Peyer's patch (tissue), 4 donors: ENCODE measurements around the gene SETD2. TPM values are rescaled to one million over a fixed set of nuclear protein-coding genes. Genes with fewer than 3 reads are reported as not detected.
A peak's percentile ranks its signal among the peaks of the same experiment; 100 is the strongest.
"Not testable (repeated sequence)": the region's sequence is repeated elsewhere in the genome, so short reads cannot be mapped to it uniquely, and the experiment has no call there.

Source experiments
- DNase-seq, 3 donors: peaks; one replicate each; pipeline ENCODE4 v3.0.0-alpha.2; 2017 to 2019
- H3K27ac ChIP-seq, 4 donors: fragments of 200-600 bp; sonication (generic); one replicate each; pipeline ENCODE4 v1.5.1; 2016 to 2019
- H3K27me3 ChIP-seq, 2 donors: fragments of 200-600 bp; sonication (generic); one replicate each; pipeline ENCODE4 v1.5.1; 2019
- H3K36me3 ChIP-seq, 3 donors: fragments of 200-600 bp; sonication (generic); one replicate each; pipeline ENCODE4 v1.5.1; 2016 to 2019
- H3K4me1 ChIP-seq, 4 donors: fragments of 200-600 bp; sonication (generic); one replicate each; pipeline ENCODE4 v1.5.1; 2016 to 2019
- H3K4me3 ChIP-seq, 4 donors: fragments of 200-600 bp; sonication (generic); 1 replicate in 3 of 4; 2 replicates in 1 of 4; pipeline ENCODE4 v1.5.1; 2016 to 2019; ENCODE audit warnings: mild to moderate bottlenecking in 1 of 4
- H3K9me3 ChIP-seq, 4 donors: fragments of 200-600 bp; sonication (generic); one replicate each; pipeline ENCODE4 v1.5.1; 2016 to 2019; ENCODE audit warnings: mild to moderate bottlenecking in 1 of 4
- CTCF ChIP-seq, 6 experiments: fragments of 450-650 bp in 4 of 6; fragments of 200-600 bp in 2 of 6; sonication (generic) in 1 of 6; IDR thresholded peaks; one replicate each; pipeline ENCODE4 v1.5.1; 2017 to 2019; ENCODE audit warnings: antibody characterized with exemption in 6 of 6, mild to moderate bottlenecking in 3 of 6, moderate library complexity in 1 of 6
- POLR2A ChIP-seq, 2 donors: fragments of 450-650 bp; IDR thresholded peaks; one replicate each; pipeline ENCODE4 v1.5.1; 2017; ENCODE audit warnings: antibody characterized with exemption in 2 of 2, mild to moderate bottlenecking in 2 of 2, moderate library complexity in 2 of 2
- total RNA-seq, 4 donors: library from RNA; depleted of rRNA; stranded (reverse); fragments of >200 nt; gene quantifications; one replicate each; pipeline ENCODE4 v1.1.0, GENCODE V29; 2016

SETD2 gene
- total RNA-seq, 4 donors from 2014 or later: 75.8 to 173 (median 82.2) TPM

GRCh38 chr3:47035645-47036044, 128.3 kb downstream of the SETD2 start:
- DNase-seq: no peak

GRCh38 chr3:47034868-47035489, 128.9 kb downstream of the SETD2 start:
- no peaks in the 10 kb centered on the region for H3K9me3 ChIP-seq
- H3K27ac ChIP-seq: peak overlapping the region in 1 of 4 donors; percentile 10
- DNase-seq: no peak
- TF ChIP-seq POLR2A (IDR thresholded peaks at IDR 0.05) (no peak), CTCF (IDR thresholded peaks at IDR 0.05) (no peak)
- H3K4me3 ChIP-seq: no peak overlapping the region
- peaks cover 0 to 6% (median 0%) of the 10 kb centered on the region in 4 donors for H3K4me1 ChIP-seq
- H3K27me3 ChIP-seq: no peaks in the 10 kb centered on the region
- H3K36me3 ChIP-seq: peaks cover 0 to 47% (median 0%) of the 10 kb centered on the region in 3 donors

More at GRCh38 chr3:47035645-47036044, 128.3 kb downstream of the SETD2 start:
- Histone ChIP-seq H3K4me1 (peaks cover 0 to 6% (median 0%) of the 10 kb centered on the region in 4 donors), H3K4me3 (no peak overlapping the region), H3K27ac (peak overlapping the region in 1 of 4 donors; percentile 10), H3K9me3 (no peaks in the 10 kb centered on the region), H3K36me3 (peaks cover 0 to 52% (median 0%) of the 10 kb centered on the region in 3 donors), H3K27me3 (no peaks in the 10 kb centered on the region)
- TF ChIP-seq CTCF (IDR thresholded peaks at IDR 0.05) (no peak), POLR2A (IDR thresholded peaks at IDR 0.05) (no peak)

DNA sequence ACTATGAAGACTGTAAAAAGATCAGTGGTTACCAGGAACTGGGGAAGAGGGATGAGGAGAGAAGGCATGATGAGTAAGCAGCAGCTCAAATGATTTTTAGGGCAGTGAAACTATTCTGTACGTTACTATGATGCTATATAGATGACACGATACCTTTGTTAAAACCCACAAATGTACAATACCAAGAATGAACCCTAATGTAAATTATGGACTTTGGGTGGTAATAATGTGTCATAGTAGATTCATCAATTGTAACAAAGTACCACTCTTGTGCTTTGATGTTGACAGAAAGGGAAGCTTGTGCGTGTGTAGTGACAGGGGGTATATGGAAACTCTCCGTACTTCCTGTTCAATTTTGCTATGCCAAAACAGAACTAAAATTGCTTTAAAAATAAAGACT, 132.9 kb downstream of the SETD2 start:
- not testable (repeated sequence) for H3K27ac ChIP-seq, DNase-seq, H3K9me3 ChIP-seq, H3K4me1 ChIP-seq, H3K4me3 ChIP-seq, H3K27me3 ChIP-seq
- peaks cover 0 to 29% (median 0%) of the 10 kb centered on the region in 3 donors for H3K36me3 ChIP-seq

- no peak for DNase-seq
- H3K36me3 ChIP-seq: peaks cover 0 to 8% (median 0%) of the 10 kb centered on the region in 3 donors
- H3K27ac ChIP-seq: no peak overlapping the region
- H3K4me3 ChIP-seq: no peak overlapping the region
- TF ChIP-seq CTCF (IDR thresholded peaks at IDR 0.05) (no peak), POLR2A (IDR thresholded peaks at IDR 0.05) (no peak)
- no peaks in the 10 kb centered on the region for H3K4me1 ChIP-seq
- no peaks in the 10 kb centered on the region for H3K27me3 ChIP-seq
- H3K9me3 ChIP-seq: no peaks in the 10 kb centered on the region
Observed at GRCh38 chr3:47028667-47029066, 135.2 kb downstream of the SETD2 start.

GRCh38 chr3:47028146-47028545, 135.8 kb downstream of the SETD2 start:
- H3K9me3 ChIP-seq: no peaks in the 10 kb centered on the region
- no peak overlapping the region for H3K27ac ChIP-seq
- TF ChIP-seq CTCF (IDR thresholded peaks at IDR 0.05) (no peak), POLR2A (IDR thresholded peaks at IDR 0.05) (no peak)
- no peak for DNase-seq
- no peaks in the 10 kb centered on the region for H3K27me3 ChIP-seq
- no peak overlapping the region for H3K4me3 ChIP-seq
- H3K4me1 ChIP-seq: no peaks in the 10 kb centered on the region
- peaks cover 0 to 7% (median 0%) of the 10 kb centered on the region in 3 donors for H3K36me3 ChIP-seq

GRCh38 chr3:47026432-47026831, 137.5 kb downstream of the SETD2 start:
- not testable (repeated sequence) for H3K4me3 ChIP-seq, DNase-seq, H3K4me1 ChIP-seq, H3K9me3 ChIP-seq, H3K27me3 ChIP-seq, H3K36me3 ChIP-seq, H3K27ac ChIP-seq

GRCh38 chr3:47024932-47025331, 139.0 kb downstream of the SETD2 start:
- H3K27me3 ChIP-seq: no peaks in the 10 kb centered on the region
- no peak overlapping the region for H3K27ac ChIP-seq
- no peak for TF ChIP-seq POLR2A (IDR thresholded peaks at IDR 0.05)
- TF ChIP-seq CTCF (IDR thresholded peaks at IDR 0.05): no peak
- no peaks in the 10 kb centered on the region for H3K4me1 ChIP-seq
- no peak overlapping the region for H3K4me3 ChIP-seq
- H3K9me3 ChIP-seq: no peaks in the 10 kb centered on the region
- DNase-seq: no peak
- peaks cover 0 to 5% (median 0%) of the 10 kb centered on the region in 3 donors for H3K36me3 ChIP-seq
